ENCODE results near the gene ISYNA1.
A peak's percentile ranks its signal among the peaks of the same experiment; 100 is the strongest.

Gene ISYNA1

DNA sequence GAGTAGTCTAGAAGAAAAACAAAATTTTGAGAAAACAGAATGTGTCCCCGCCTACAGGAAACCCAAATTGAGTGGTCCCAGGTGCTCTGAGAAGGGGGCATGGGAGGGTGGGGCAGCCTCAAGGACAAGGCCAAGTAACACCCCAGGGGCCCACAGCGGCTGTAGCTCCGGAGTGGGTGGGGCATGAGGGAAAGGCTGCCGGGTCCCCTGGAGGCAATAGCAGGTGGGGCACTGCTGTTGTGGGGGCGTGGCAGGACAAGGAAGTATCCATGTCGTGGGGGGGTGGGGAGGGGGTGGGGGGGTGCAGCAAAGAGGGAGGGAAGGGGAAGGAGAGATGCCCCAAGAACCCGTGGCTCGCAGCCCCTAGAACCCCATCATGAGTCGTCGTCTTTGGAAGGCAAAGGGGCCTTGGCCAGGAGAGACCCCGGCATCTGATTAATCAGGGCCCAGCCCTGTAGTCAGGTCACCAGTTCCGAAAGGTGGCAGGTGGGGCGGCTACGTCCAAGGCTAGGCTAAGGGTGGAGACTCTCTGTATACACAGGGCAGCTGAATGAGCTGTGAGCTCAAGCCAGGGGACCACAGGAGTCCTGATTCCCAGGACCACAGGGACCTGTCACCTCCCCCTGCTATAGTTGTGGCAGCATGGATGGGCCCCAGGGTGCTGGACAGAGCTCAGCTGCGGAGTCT lies 7.5 kb upstream of the ISYNA1 start:
- Histone ChIP-seq H3K9me3 (ENCODE audit: low read length) (no peaks in the 10 kb centered on the region), H3K36me3 (ENCODE audit: insufficient read depth, low read length) (peaks cover 12% of the 10 kb centered on the region), H3K4me3 (ENCODE audit: low read length) (no peak overlapping the region), H3K27me3 (ENCODE audit: insufficient read depth, low read length) (no peaks in the 10 kb centered on the region), H2AFZ (ENCODE audit: low read depth, low read length) (no peak overlapping the region), H3K4me1 (ENCODE audit: insufficient read depth, low read length) (peaks cover 14% of the 10 kb centered on the region)

DNA sequence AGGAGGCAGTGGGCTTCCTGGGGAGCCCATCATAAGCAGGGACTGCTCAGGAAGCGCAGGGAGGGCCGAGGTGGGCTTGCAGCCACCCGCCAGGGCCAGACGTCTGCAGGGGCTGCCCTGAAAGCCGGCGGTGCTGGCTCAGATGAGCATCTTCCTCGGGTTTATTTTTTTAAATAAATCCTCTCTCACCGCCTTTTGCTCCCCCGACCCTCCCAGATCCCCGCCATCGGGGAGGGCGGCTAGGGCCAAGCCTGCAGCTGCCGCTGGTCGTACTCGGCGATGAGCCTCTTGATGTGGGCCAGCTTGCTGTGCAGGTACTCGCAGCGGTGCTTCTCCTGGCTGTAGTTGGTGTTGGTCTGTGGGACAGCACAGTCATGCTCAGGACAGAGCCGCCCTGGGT lies 6.6 kb upstream of the ISYNA1 start:
- Histone ChIP-seq H3K36me3 (ENCODE audit: insufficient read depth, low read length) (peaks cover 12% of the 10 kb centered on the region), H2AFZ (ENCODE audit: low read depth, low read length) (no peak overlapping the region), H3K4me1 (ENCODE audit: insufficient read depth, low read length) (peaks cover 23% of the 10 kb centered on the region), H3K4me3 (ENCODE audit: low read length) (no peak overlapping the region), H3K27me3 (ENCODE audit: insufficient read depth, low read length) (no peaks in the 10 kb centered on the region), H3K9me3 (ENCODE audit: low read length) (no peaks in the 10 kb centered on the region)

DNA sequence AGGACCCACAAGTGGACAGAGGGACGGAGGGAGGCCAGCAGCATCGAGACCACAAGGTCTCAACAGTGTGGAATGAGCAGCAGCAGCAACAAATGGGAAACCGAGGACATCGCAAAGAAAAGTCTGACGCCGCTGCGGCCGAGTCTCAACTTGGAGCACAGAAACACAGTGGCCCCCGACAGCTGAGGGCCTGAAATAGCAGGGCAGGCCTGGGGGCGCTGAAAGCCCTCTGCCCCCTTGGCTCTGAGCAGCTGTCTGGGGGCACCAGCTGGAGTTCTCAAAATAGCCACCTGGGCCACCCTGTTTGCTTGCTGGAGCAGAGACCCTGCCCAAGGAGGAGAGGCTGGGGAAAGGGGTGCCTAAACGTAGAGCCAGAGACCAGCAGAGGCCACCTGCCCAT lies 5.9 kb upstream of the ISYNA1 start:
- no peaks in the 10 kb centered on the region for H3K27me3 ChIP-seq (ENCODE audit: insufficient read depth, low read length)

GRCh38 chr19:18443406-18443805 lies 5.5 kb upstream of the ISYNA1 start:
- no peak overlapping the region for H2AFZ ChIP-seq (ENCODE audit: low read depth, low read length)
- no peak overlapping the region for H3K4me3 ChIP-seq (ENCODE audit: low read length)
- no peaks in the 10 kb centered on the region for H3K27me3 ChIP-seq (ENCODE audit: insufficient read depth, low read length)
- H3K36me3 ChIP-seq (ENCODE audit: insufficient read depth, low read length), result peaks cover 12% of the 10 kb centered on the region
- H3K4me1 ChIP-seq (ENCODE audit: insufficient read depth, low read length), result peaks cover 34% of the 10 kb centered on the region
- no peaks in the 10 kb centered on the region for H3K9me3 ChIP-seq (ENCODE audit: low read length)

More for the DNA sequence above, 5.9 kb upstream of the ISYNA1 start:
- peaks cover 30% of the 10 kb centered on the region for H3K4me1 ChIP-seq (ENCODE audit: insufficient read depth, low read length)
- no peaks in the 10 kb centered on the region for H3K9me3 ChIP-seq (ENCODE audit: low read length)
- no peak overlapping the region for H2AFZ ChIP-seq (ENCODE audit: low read depth, low read length)
- peaks cover 12% of the 10 kb centered on the region for H3K36me3 ChIP-seq (ENCODE audit: insufficient read depth, low read length)
- no peak overlapping the region for H3K4me3 ChIP-seq (ENCODE audit: low read length)

DNA sequence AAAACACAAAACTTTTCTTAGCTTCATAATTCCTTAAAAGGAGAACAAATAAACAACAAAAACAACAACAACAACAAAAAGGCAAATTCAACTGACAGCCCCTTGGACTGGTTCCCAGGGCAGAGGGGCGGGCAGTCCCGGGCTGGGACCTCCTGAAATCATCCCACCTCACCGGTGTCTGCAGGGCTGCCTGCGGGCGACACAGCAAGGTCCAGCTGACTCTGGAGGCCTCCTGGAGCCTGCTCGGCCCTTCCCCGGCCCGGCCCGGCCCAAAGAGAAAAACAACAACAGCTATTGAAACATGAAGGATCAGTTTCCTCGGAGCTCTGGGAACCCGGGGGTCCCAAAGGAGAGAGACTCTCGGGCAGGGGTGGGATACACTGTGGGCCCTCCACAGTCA lies 5.0 kb upstream of the ISYNA1 start:
- no peak overlapping the region for H3K4me3 ChIP-seq (ENCODE audit: low read length)
- no peaks in the 10 kb centered on the region for H3K27me3 ChIP-seq (ENCODE audit: insufficient read depth, low read length)
- peaks cover 36% of the 10 kb centered on the region for H3K4me1 ChIP-seq (ENCODE audit: insufficient read depth, low read length)
- H3K36me3 ChIP-seq (ENCODE audit: insufficient read depth, low read length), result peaks cover 12% of the 10 kb centered on the region
- H2AFZ ChIP-seq (ENCODE audit: low read depth, low read length), result no peak overlapping the region
- H3K9me3 ChIP-seq (ENCODE audit: low read length), result no peaks in the 10 kb centered on the region

- H3K27me3 ChIP-seq (ENCODE audit: insufficient read depth, low read length), result no peaks in the 10 kb centered on the region
- no peaks in the 10 kb centered on the region for H3K9me3 ChIP-seq (ENCODE audit: low read length)
- H2AFZ ChIP-seq (ENCODE audit: low read depth, low read length), result no peak overlapping the region
- peaks cover 12% of the 10 kb centered on the region for H3K36me3 ChIP-seq (ENCODE audit: insufficient read depth, low read length)
- H3K4me1 ChIP-seq (ENCODE audit: insufficient read depth, low read length), result peaks cover 36% of the 10 kb centered on the region
- no peak overlapping the region for H3K4me3 ChIP-seq (ENCODE audit: low read length)
Measured at GRCh38 chr19:18441804-18442788, 4.2 kb upstream of the ISYNA1 start.

DNA sequence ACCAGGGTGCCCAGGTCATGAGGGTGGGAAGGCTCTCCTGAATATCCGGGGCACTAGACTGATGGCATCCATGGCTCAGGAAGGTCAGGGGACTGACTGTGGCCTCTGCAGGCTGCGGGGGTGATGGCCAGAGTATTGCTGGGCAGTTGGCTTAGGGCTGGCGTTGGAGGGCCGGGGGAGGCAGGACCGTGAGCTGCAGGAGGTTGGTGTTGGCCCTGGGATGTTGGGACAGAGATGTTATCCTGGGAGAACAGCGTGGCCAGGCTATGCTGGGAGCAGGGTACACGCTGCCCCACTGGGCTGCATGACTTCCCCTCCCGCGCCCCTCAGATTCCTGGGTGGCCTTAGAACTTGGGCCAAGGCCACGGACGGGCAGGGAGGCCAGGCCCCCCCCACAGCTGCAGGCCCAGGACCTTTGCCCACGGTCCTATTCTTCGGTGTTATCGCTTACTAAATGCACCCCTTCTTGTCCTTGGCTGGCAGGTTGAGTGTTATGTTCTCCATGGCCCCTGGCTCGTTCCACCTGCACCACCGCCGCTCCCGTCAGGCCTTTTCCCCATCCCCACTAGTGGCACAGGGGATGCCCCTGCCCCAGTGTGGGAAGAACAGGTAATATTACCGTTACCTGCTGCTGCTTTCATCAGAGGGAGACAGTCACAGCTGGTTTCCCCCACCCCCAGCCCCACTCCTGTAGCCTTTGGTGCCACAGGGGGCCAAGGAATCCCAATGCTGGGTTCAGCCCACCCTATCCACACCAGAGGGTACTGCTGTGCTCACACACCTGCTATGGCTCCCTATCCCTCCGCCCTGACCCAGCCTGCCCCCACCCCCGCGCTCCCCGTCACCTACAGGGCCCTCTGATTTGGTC lies 3.2 kb upstream of the ISYNA1 start:
- Histone ChIP-seq H3K4me3 (ENCODE audit: low read length) (no peak overlapping the region), H3K36me3 (ENCODE audit: insufficient read depth, low read length) (peaks cover 15% of the 10 kb centered on the region), H2AFZ (ENCODE audit: low read depth, low read length) (no peak overlapping the region), H3K9me3 (ENCODE audit: low read length) (no peaks in the 10 kb centered on the region), H3K4me1 (ENCODE audit: insufficient read depth, low read length) (peaks cover 41% of the 10 kb centered on the region), H3K27me3 (ENCODE audit: insufficient read depth, low read length) (no peaks in the 10 kb centered on the region)

GRCh38 chr19:18440415-18440877 lies 2.5 kb upstream of the ISYNA1 start:
- no peak overlapping the region for H2AFZ ChIP-seq (ENCODE audit: low read depth, low read length)
- H3K27me3 ChIP-seq (ENCODE audit: insufficient read depth, low read length), result no peaks in the 10 kb centered on the region
- peaks cover 20% of the 10 kb centered on the region for H3K36me3 ChIP-seq (ENCODE audit: insufficient read depth, low read length)
- no peak overlapping the region for H3K4me3 ChIP-seq (ENCODE audit: low read length)
- peaks cover 42% of the 10 kb centered on the region for H3K4me1 ChIP-seq (ENCODE audit: insufficient read depth, low read length)
- no peaks in the 10 kb centered on the region for H3K9me3 ChIP-seq (ENCODE audit: low read length)

- Histone ChIP-seq H3K27me3 (ENCODE audit: insufficient read depth, low read length) (no peaks in the 10 kb centered on the region), H3K36me3 (ENCODE audit: insufficient read depth, low read length) (peaks cover 24% of the 10 kb centered on the region), H3K9me3 (ENCODE audit: low read length) (no peaks in the 10 kb centered on the region), H3K4me3 (ENCODE audit: low read length) (no peak overlapping the region), H2AFZ (ENCODE audit: low read depth, low read length) (no peak overlapping the region), H3K4me1 (ENCODE audit: insufficient read depth, low read length) (peaks cover 42% of the 10 kb centered on the region)
Measured at GRCh38 chr19:18439910-18440237, 1.9 kb upstream of the ISYNA1 start.

GRCh38 chr19:18439025-18439909 lies 1.3 kb upstream of the ISYNA1 start:
- Histone ChIP-seq H3K4me3 (ENCODE audit: low read length) (peak overlapping the region; percentile 83), H3K36me3 (ENCODE audit: insufficient read depth, low read length) (peaks cover 27% of the 10 kb centered on the region), H3K9me3 (ENCODE audit: low read length) (no peaks in the 10 kb centered on the region), H3K27me3 (ENCODE audit: insufficient read depth, low read length) (no peaks in the 10 kb centered on the region), H2AFZ (ENCODE audit: low read depth, low read length) (peak overlapping the region; percentile 24), H3K4me1 (ENCODE audit: insufficient read depth, low read length) (peaks cover 43% of the 10 kb centered on the region)

- peak overlapping the region; percentile 24 for H2AFZ ChIP-seq (ENCODE audit: low read depth, low read length)
- no peaks in the 10 kb centered on the region for H3K9me3 ChIP-seq (ENCODE audit: low read length)
- H3K4me1 ChIP-seq (ENCODE audit: insufficient read depth, low read length), result peaks cover 44% of the 10 kb centered on the region
- H3K36me3 ChIP-seq (ENCODE audit: insufficient read depth, low read length), result peaks cover 26% of the 10 kb centered on the region
- H3K4me3 ChIP-seq (ENCODE audit: low read length), result peak overlapping the region; percentile 83
- no peaks in the 10 kb centered on the region for H3K27me3 ChIP-seq (ENCODE audit: insufficient read depth, low read length)
Measured at GRCh38 chr19:18438331-18439024, 545 bp upstream of the ISYNA1 start.

Measured in neuron (in vitro differentiated cells).